Fibroblast of pulmonary artery (primary cell): ENCODE measurements around the gene MBNL2.

ENCODE experiments used
- DNase-seq: peaks from one replicate; pipeline ENCODE4 v3.0.0-alpha.2; 2010; ENCODE audit warnings: low read depth
- H3K4me3 ChIP-seq: replicated peaks from 2 replicates; pipeline ENCODE4 v1.5.1; 2011; ENCODE audit warnings: low read depth, mild to moderate bottlenecking, control low read depth, low read length, moderate library complexity
- TF ChIP-seq, protein P1 (sequence below): IDR thresholded peaks from 2 replicates; pipeline ENCODE4 v1.5.1; 2011; ENCODE audit warnings: mild to moderate bottlenecking, control low read depth, low read length, inconsistent platforms; ENCODE audit errors: missing control alignments

Gene MBNL2

DNA sequence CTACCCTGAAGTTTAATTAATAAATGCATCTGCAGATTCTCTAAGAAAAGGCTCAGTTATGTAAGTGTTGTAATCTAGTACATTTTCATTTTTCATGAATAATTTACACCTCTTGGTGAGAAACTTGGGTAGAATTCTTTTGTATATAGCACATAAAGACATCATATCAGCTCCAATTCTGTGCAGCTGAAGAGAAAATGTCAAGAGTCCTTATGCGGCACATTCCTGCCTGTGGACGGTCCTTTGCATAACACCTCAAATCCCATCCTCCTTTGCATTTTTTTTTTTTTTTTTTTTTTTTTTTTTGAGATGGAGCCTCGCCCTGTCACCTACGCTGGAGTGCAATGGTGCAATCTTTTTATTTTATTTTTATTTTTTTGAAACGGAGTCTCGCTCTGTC, 151.7 kb downstream of the MBNL2 start:
- TF ChIP-seq, protein P1, sequence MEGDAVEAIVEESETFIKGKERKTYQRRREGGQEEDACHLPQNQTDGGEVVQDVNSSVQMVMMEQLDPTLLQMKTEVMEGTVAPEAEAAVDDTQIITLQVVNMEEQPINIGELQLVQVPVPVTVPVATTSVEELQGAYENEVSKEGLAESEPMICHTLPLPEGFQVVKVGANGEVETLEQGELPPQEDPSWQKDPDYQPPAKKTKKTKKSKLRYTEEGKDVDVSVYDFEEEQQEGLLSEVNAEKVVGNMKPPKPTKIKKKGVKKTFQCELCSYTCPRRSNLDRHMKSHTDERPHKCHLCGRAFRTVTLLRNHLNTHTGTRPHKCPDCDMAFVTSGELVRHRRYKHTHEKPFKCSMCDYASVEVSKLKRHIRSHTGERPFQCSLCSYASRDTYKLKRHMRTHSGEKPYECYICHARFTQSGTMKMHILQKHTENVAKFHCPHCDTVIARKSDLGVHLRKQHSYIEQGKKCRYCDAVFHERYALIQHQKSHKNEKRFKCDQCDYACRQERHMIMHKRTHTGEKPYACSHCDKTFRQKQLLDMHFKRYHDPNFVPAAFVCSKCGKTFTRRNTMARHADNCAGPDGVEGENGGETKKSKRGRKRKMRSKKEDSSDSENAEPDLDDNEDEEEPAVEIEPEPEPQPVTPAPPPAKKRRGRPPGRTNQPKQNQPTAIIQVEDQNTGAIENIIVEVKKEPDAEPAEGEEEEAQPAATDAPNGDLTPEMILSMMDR = no peak
- DNase-seq = no peak

DNA sequence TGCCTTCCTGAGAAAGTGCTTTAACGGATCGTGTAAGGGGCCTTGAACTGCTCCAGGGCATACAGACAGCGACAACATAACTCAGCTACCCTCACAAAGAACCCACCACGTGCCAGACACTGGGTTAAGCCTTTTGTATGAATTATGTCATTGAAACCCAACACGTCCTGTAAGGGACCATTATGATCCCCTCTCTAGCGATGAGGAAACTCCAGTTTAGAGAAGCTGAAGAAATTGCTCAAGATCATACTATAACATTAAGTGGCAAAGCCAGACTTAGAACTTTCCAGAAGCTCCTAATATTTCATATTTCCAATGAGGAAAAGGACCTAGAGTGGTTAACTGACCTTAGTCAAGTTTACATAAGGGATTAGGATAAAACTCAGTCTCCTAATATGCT, 154.8 kb downstream of the MBNL2 start:
- TF ChIP-seq, protein P1 = no peak
- DNase-seq = no peak
- H3K4me3 ChIP-seq = no peak overlapping the region

More for the DNA sequence above, 151.7 kb downstream of the MBNL2 start:
- H3K4me3 ChIP-seq = no peak overlapping the region

DNA sequence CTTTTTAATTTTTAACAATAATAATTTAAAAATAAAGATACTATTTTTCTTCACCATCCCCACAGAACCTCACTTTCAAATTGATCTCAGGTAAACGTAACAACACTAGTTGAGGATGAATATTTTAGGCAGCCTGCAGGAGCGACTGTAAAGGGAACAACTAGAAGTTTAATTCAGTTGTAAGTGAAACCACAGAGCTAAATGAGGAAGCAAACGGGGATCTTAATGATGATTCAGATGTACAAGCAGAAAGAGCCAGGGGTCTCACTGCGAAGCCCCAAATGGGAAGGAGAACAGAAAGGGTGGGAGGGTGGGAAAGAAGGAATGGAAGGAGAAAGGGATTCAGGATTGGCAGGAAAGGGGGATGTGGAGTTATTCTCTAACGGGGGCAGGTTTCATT, 157.3 kb downstream of the MBNL2 start:
- TF ChIP-seq, protein P1 = no peak
- H3K4me3 ChIP-seq = no peak overlapping the region

DNA sequence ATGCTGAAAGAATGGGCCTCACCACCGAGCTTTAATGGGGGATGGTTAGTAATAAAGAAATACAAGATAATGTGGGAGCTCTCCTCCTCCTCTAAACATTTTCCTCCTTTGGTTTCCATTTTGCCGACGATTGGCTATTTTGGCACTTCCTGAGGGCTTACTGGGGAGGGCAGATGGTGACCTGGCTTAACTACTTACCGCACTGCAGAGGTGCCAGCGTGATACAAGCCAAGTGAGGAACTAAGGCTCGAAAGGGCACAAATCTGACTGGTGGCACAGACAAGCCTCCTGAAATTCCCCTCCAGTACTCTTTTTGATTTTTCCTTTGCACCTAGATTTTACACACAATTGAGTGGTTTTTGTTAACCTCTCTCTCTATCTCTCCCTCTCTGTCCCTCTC, 158.6 kb downstream of the MBNL2 start:
- DNase-seq = no peak

More for the DNA sequence above, 157.3 kb downstream of the MBNL2 start:
- no peak for DNase-seq

DNA sequence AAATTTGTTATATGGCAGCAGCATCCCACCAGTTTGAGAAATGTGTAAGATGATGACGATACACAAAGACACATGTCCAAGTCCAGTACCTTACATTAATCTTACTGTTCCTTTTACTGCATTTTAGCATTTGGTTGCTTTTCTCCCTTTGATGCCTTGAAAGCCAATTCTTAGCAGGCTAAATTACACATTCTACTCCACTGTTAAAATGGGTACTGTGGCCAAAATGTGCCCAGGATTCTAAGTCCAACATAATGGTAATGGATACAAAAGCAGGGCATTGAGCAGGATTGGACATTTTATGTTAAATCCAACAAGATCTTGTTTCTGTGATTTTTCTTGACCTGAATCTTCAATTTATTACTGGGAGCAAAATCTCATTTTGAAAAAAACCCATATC, 159.1 kb downstream of the MBNL2 start:
- no peak for DNase-seq
- H3K4me3 ChIP-seq = no peak overlapping the region
- TF ChIP-seq, protein P1 = no peak

More for the DNA sequence above, 158.6 kb downstream of the MBNL2 start:
- TF ChIP-seq, protein P1 = no peak
- no peak overlapping the region for H3K4me3 ChIP-seq

DNA sequence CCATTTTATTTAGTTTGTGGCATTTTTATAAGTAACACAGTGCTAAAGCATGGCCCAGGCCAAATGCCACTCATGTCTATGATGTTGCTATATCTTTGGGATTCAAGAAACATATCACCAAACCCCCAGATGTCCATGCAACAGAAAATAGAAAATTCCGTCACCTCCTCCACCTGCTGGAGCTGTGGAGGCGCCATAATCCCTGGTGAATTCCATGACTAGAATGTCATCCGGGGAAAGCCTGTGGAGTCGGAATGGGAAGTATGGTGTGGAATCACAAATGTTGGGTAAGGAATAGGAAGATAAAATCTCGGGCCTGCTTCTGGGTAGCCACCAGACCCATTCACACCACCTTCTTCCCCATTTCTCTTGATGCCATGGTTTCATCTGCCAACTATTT, 160.1 kb downstream of the MBNL2 start:
- no peak overlapping the region for H3K4me3 ChIP-seq
- DNase-seq = no peak
- TF ChIP-seq, protein P1 = no peak

DNA sequence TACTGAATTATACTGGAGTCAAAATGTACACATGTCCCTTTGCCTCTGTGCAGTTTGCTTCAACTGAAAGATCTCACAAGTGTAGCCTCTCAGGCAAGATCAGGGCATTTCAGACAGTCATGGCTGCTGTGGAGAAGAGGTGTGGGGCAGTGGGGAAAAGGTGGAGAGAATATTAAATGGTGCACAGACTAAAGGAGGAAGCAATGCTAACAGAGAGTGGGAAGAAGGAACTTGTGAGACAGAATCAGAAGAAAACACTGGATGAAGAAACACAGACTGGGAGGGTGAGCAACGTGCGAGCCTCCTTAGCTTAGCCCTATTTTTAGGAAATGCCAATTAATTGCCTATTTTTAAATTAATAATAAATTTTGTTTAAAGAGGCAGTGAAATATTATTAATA, 162.2 kb downstream of the MBNL2 start:
- H3K4me3 ChIP-seq = no peak overlapping the region
- TF ChIP-seq, protein P1 = no peak
- DNase-seq = no peak
